ENCODE results near the gene PHACTR3.
A peak's percentile ranks its signal among the peaks of the same experiment; 100 is the strongest.

PHACTR3 gene

DNA sequence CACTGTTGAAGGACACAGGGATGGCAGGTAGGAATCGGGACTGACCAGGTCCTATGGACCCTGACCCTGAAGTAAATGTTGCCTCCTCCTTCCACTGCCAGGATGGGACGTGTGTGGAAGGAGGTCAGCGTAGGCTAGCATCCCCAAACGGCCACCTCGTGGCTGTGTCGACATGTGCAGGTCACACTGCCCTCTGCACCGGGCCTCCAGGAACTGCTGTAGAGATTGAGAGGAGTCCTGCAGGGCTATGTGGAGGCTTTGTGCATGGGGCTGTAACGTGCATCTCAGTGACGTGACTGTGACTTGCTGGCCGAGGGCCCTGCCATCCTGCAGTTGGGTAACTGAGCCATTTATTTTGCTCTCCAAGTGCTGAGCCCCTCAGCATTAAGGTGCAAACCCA, 149.5 kb downstream of the PHACTR3 start:
- peak in 1 of 14 donors; percentile 20 for DNase-seq

GRCh38 chr20:59754551-59754950, 150.2 kb downstream of the PHACTR3 start:
- no peak for DNase-seq

DNA sequence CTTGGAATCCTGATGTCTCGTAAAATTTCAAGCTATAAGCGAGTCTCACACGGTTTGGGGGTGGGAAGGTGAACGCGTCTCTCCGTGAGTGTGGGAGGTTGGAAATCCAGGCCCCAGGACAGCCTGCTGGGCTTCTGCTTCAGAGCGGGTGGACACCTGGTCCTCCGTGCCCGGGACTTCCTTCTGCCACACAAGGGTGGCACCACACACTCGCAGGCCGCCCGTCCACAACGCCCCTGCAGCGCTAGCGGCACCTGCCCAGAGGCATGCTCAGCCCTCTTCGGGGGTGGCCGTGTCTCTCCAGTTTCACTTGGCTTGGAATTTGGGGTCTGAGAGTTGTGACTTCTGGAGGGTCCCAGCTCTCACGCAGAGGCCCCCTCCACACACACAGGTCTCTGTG, 151.9 kb downstream of the PHACTR3 start:
- no peak for DNase-seq

DNA sequence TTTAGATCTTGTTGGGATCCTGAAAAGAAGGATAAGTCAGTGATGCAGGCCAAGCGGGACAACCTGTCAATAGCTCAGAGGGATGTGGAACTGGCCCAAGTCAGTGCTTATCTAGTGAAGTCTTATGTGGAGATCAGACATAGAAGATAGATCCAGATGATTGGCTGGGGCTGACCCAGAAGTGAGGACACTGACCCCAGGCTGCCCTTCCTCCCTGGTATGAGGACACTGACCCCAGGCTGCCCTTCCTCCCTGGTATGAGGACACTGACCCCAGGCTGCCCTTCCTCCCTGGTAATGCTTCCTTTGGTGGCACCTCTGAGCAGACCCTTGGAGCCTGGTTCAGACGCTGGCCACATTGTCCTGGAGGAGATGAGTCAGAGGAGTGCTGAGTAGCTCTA, 159.7 kb downstream of the PHACTR3 start:
- DNase-seq: no peak

DNA sequence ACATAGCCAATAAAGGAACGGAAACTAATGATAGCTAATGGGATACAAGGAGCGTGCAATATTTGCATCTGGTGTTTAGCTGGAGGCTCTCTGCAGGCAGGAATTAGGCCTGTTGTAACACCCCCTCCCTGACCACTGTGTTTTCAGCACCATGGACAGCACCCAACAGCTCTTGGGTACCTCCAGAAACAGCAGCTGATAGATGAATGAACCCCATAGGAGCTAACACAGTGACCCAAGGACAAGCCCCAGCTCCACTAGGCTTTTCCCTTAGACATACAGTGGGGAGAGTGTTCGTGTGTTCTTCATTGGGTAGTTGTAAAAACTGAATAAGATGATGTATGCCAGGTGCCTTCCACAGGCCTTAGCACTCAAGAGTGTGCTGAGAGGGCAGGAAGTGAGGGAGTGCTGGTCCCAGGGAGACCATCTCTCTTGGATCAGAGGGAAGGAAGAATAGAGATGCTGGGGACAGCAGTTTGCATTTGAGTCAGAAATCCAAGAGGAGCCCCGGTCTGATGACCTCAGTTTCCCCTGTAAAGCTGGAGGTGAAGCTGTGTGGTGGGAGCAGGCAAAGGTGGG, 161.3 kb downstream of the PHACTR3 start:
- DNase-seq: no peak

DNA sequence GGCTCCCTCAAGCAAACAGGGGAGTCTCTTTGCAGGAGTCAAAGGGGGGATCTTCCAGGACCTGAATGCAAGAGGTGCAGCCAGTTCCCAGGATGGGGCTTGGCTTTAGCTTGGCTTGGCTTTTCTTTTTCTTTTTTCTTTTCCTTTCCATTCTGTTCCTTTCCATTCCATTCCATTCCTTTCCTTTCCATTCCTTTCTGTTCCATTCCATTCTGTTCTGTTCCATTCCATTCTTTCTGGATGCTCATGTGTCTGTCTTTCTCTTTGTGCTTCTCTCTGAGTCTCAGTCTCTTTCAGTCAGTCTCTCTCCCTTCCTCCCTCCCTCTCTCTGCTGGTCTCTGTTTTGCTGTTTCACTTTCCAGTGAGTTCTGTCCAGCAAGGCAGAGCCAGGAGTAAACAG, 163.3 kb downstream of the PHACTR3 start:
- DNase-seq: no peak

DNA sequence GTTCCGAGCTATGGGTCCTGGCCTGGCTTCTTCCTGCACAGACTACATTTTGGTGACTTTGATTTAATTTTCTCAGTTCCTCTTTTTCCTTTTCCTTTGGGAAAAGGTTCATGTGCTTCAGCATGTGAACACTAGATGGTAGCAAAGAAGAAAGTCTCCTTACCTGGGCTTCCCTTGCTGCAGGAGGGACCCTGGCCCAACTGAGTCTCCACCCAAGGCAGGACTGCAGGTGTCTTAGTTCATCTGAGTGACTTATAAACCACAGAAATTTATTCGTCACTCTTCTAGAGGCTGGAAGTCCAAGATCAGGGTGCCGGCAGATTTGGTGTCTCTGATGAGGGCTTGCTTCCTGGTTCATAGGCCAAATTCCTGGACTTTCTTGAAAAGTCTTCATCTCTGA, 165.9 kb downstream of the PHACTR3 start:
- DNase-seq: no peak

GRCh38 chr20:59770851-59771250, 166.5 kb downstream of the PHACTR3 start:
- no peak for DNase-seq

- DNase-seq: peak in 1 of 14 donors; percentile 12
These were observed 167.4 kb downstream of the PHACTR3 start for GRCh38 chr20:59771506-59772372.

- DNase-seq: no peak
These were observed 168.0 kb downstream of the PHACTR3 start for GRCh38 chr20:59772373-59772705.

- no peak for DNase-seq
These were observed 168.9 kb downstream of the PHACTR3 start for GRCh38 chr20:59772931-59773913.

GRCh38 chr20:59774204-59774641, 169.9 kb downstream of the PHACTR3 start:
- DNase-seq: no peak

- no peak for DNase-seq
These were observed 170.8 kb downstream of the PHACTR3 start for GRCh38 chr20:59774921-59775686.

- no peak for DNase-seq
These were observed 171.3 kb downstream of the PHACTR3 start for GRCh38 chr20:59775687-59776055.

DNA sequence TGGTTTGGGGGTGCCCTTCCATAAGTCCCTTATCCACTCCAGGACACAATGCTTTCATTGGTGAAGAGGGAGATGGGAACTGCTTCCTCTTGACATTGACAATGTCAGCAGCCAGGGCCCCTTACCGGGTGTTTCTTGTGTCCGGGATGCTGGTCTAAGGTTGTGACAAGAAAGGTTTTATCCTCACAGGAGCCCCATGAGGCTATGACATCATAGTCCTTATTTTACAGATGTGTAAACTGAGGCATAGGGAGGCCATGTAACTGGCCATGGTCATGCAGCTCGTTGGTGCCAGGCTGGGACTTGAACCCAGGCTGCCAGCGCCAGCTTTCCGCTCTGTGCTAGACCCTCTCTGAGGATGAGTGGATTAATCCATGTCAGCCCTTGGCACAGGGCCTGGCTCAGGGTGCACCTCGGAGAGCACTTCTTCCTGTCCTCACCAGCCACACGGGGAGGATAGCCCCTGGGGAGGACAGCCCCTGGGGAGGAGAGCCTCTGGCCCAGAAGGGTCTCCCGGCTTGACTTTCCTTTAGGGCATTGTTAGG, 171.8 kb downstream of the PHACTR3 start:
- DNase-seq: no peak

DNA sequence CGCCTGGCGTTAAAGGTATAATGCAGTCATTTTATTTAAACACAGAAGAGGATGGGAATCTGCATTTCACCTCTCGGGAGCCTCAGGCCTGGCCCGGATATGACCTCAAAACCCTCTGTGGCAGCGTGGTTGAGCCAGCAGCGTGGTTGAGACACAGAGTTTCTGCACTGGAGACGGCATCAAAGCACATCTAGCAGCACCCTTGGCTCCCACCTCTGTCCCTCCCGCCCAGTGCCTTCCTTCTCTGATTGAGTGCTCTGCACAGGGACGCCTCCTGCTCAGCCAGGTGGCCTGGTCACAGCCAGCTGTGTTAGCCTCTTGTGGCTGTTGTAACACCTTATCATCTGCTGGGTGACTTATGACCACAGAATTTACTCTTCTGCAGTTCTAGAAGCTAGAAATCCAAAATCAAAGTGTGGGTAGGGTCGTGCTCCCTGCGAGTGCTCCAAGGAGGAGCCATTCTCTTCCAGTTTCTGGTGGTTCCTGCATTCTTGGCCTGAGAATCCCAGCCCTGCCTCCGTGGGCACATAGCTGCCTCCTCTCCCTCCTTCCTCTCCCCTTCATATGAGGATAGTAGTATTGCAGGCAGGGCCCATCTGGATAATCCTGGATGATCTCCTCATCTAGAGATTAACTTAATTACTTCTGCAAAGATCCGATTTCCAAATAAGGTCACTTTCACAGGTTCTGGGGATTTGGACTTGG, 172.4 kb downstream of the PHACTR3 start:
- DNase-seq: no peak

DNA sequence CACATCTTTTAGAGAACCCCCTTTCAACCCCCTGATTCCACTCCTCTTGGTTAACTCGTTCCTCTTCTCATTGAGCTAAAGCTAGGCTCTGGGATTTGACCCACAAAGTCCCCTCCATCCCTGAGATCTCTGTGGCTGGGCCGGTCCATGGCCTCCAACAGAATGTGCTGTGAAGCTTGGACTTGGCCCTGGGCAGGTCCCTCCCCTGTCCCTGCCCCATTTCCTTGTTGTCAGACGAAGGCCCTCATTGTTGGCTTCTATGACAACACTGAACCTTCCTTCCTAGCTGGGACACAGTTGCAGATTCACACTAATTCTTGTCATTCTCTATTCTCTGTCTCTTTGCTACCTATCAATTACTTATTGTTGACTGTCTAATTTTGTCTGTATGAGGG, 173.0 kb downstream of the PHACTR3 start:
- no peak for DNase-seq

DNA sequence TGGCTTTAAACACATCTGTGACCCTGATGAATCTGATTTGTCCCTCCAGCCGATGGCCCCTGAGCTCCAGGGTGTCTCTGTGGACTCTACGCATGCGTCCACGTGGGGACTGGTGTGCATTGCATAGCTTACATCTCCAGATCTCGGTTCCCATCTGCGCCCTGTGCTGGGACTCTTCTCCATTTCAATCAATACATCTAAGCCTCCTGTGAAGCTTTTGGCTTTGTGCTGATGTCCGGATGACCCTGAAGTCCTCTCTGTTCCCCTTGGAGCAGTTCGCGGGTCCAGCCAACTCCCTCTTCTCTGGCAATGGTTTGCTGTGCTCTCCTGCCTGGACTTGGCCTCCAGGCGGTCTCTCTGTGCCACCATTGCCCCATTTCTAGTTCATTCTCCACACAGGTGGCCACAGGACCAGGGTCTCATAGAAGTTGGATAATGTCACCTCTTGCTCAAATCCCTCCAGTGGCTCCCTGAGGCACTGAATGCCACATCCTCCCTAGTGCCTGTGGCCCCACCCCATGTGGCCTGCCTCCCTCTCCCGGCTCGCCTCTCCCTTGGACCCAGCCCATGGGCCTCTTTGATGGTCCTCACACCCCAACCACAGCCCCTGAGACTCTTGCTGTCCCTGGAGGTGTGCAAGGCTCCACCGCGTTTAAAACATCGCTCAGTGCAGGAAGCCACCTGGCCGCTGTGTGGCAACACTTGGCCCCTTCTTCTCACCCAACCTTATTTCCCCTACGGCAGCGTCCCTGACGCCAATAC, 173.7 kb downstream of the PHACTR3 start:
- DNase-seq: no peak

GRCh38 chr20:59778615-59779200, 174.4 kb downstream of the PHACTR3 start:
- no peak for DNase-seq

Measured in C1 segment of cervical spinal cord (tissue), 14 donors.